ENCODE data around the gene VPS13D.
"Not testable (repeated sequence)": the region's sequence is repeated elsewhere in the genome, so short reads cannot be mapped to it uniquely, and the experiment has no call there.

VPS13D gene

DNA sequence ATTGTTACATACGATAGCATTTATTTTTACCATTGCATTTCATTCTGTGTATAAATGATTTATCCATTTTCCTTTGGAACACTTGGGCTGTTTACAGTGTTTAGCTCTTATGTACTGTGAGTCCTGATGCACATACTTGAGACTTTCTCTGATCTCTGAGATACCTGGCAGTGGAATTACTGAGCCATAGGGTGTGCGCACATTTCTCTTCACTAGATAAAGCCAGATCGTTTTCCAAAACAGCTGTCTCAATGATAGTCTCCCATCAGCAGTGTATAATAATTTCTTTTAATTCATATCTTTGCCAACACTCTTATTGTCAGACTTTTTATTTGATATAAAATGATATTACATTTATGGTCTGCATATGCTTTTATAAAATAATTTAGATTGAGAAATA, 66.2 kb downstream of the VPS13D start:
- DNase-seq, result no peak

GRCh38 chr1:12296623-12297022, 66.8 kb downstream of the VPS13D start:
- no peak for DNase-seq

- DNase-seq, result no peak
Observed at GRCh38 chr1:12300706-12301105, 70.9 kb downstream of the VPS13D start.

DNA sequence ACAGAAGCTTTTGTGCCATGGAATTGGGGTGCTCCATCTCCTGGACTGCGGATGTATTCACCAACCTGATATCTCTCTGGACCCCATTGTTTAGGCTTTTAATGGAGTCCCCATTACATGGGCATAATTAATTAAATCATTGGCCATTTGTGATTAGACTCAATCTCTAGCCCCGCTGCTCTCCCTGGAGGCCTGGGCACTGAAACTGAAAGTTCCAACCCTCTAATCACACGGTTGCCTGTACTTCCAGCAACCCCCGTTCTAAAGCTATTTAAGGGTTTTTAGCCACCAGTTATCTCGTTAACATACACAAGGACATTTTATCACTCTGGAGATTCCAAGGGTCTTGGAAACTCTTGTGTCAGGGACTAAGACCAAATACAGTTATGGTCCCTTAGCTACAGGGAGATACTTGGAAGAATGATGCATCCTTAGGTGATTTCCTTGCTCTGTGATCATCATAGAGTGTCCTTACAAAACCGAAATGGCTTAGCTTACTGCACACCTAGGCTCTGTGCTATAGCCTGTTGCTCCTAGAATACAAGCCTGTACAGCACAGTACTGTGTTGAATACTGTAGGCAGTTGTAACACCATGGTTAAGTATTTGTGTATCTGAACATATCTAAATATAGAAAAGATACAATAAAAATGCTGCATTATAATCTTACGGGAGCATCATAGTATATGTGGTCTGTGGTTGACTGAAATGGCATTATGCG, 71.8 kb downstream of the VPS13D start:
- no peak for DNase-seq

- DNase-seq, result no peak
Observed at GRCh38 chr1:12302798-12303447, 73.1 kb downstream of the VPS13D start.

DNA sequence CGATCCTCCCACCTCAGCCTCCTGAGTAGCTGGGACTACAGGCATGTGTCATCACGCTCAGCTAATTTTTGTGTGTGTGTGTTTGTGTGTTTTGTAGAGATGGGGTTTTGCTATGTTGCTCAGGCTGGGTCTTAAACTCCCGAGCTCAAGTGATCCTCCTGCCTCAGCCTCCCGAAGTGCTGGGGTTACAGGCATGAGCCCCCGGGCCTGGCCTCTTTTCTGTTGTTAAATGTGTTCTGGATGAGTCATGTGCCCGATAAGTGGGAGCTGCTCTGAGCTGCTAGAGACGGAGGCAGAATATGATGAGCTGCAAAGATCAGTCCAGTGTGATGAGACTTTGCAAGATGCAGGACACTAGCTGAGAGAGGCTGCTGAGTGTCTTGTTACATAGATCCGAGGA, 75.5 kb downstream of the VPS13D start:
- no peak for DNase-seq

- no peak for DNase-seq
Observed at GRCh38 chr1:12309783-12310742, 80.2 kb downstream of the VPS13D start.

- no peak for DNase-seq
Observed at GRCh38 chr1:12314333-12314903, 84.6 kb downstream of the VPS13D start.

DNA sequence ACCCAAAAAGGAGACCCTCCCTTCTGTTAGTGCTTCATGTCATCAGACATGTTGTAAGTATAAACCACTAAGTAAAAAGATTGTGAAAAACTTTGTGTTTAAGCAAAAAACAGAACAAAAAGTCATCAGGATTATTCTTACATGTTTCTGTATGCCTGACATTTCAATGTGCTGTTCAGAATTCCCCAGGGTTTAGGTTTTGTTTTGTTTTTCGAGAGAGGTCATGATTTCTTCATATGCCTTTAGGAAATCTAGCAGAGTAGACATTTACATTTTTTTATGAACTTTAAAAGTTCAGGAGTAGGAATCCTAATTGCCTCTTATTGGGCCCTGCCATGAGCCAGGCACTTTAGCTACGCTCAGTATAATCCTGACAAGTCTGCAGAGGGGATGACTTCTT, 85.3 kb downstream of the VPS13D start:
- no peak for DNase-seq

DNA sequence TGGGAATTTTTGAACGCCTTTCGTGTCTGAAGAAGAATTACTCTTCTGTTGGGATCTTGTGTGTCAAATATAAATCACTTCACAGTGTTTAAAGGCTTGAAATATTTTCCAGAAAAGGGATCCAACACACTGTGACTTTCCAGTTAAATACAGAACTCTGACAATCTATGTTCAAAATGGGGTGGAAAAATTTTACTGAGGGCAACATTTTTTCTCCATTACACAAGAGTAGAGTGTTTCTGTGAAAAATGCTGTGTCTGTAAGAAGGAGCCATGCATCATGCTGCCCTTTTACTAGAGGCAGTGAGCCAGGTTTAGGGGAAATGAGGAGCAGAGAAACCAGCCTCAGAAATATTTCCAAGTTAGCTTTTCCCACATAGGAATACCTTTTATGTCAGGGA, 86.5 kb downstream of the VPS13D start:
- no peak for DNase-seq

- DNase-seq, result no peak
Observed at GRCh38 chr1:12320486-12320885, 90.7 kb downstream of the VPS13D start.

- no peak for DNase-seq
Observed at GRCh38 chr1:12324423-12324822, 94.6 kb downstream of the VPS13D start.

DNA sequence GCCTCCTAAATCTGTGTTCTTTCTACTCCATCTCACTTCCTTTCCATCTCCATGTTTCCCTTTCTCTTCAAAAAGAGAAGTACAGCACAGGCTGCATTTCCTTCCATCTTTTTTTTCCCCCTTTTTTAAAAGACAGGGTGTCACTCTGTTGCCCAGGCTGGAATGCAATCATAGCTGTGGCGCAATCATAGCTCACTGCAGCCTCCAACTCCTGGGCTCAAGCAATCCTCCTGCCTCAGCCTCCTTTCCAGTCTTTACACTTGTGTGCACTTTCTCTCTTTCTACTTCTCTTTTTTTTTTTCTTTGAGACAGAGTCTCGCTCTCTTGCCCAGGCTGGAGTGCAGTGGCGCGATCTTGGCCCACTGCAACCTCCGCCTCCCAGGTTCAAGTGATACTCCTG, 95.1 kb downstream of the VPS13D start:
- not testable (repeated sequence) for DNase-seq

GRCh38 chr1:12326986-12327385, 97.2 kb downstream of the VPS13D start:
- DNase-seq, result no peak

GRCh38 chr1:12327566-12327965, 97.7 kb downstream of the VPS13D start:
- no peak for DNase-seq

DNA sequence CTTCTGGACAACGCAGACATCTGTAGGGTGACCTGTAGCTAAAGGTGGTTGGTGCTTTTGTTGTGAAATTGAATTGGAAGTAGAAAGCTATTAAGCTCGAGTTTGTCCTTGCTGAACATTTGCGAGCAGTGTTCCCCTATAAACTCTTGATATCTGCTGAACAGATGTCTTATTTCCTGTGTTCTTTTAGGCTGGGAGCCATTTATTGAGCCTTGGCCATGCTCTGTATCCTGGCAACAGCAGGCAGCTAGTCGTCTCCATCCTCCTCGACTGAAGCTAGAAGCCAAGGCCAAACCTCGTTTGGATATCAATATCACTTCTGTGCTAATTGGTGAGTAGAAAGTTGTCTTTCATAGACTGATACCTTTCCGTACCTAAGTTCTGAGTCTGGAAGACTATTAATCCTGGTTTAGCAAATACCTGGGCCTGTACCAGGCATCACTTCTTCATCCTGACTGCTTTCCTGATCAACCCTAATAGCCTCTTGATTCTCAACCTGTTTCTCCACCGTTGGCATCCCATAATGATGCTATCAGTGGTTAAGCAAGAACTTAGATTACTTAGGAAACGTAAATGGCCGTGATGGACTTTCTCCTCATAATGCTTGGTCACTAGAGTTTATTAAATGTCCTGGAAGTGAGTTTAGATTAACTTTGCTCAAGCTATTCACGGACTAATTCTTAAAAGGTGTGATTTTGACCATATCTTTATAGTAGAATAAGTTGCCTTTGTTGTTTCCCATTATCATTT, 103.4 kb downstream of the VPS13D start:
- DNase-seq, result no peak

- DNase-seq, result no peak
Observed at GRCh38 chr1:12335815-12336214, 106.0 kb downstream of the VPS13D start.

DNA sequence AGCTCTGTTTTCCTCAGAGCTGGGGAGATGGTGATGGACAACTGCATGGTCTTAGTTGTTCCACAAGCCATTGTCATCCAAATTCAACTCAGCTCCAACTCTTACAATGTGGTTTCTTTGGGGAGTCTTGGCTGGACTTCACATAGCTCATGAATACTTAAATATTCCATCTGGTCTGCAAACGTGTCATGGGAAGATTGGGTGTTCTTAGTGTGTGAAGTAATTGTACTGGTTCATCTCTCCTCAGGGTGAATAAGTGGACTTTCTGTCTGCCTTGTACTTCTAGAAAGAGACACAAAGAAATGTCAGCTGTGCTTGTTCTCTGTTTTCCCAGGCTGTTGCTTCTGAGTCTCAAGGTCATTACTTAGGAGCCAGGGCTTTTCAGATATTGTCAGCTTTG, 106.6 kb downstream of the VPS13D start:
- DNase-seq, result no peak

GRCh38 chr1:12338017-12338416, 108.2 kb downstream of the VPS13D start:
- DNase-seq, result no peak

DNA sequence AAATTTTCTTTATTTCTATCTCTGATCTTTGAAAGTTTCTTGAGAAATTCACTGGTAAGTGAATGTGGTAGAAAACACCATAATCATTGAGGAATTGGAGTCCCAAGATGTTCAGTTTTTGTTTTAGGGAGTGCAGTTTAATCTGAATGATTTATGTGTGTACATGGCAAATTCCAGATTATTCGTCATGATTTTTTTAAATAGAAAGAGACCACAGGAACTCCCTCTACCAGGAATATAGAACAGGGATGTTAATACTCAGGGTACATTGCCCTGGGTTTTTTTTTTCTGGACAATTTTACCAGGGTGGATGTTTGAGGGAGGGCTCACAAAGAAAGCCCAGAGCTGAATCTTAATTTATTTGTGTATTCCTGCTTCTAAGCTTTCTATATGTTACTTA, 109.0 kb downstream of the VPS13D start:
- DNase-seq, result no peak

DNA sequence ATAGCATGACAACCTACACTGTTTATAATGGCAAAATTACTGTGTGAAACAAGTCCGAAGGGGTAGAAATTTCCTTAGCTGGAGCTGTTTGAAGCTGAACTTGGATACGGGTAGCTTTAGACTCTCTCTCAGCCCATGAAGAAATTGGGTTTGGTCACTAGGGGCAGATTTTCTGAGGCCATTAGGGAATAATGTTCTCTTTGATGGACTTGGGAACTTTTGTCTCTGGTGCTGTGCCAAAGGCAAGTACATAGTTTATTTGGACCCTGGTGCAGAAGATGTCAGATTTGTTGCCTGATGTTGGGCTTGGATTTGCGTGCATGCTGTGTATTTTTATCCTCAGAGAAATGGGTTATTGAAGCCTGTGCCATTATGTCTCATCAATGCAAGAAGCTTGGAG, 109.6 kb downstream of the VPS13D start:
- no peak for DNase-seq

- no peak for DNase-seq
Observed at GRCh38 chr1:12339811-12340543, 110.1 kb downstream of the VPS13D start.
